ENCODE data around the gene KBTBD7.

DNA sequence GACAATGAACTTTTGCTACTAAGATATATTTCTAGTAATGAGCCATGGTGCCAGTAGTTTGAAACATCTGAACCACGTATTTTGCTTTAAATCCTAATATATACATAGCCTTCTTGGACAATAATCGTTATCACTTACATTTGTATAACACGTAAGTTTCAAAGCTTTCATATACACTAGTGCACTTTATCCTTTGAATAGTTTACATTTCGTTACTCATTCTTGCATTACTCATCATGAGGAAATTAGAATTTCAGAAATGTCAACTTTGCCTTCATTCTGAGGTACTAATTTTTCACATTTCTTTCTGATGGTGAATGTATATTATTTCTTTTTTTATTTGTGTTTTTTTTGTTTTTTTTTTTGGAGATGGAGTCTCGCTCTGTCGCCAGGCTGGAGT is 5.8 kb downstream of the KBTBD7 start:
- no peak for TF ChIP-seq POLR2A (IDR thresholded peaks at IDR 0.05; ENCODE audit: low read depth, low read length)
- TF ChIP-seq, protein P1, sequence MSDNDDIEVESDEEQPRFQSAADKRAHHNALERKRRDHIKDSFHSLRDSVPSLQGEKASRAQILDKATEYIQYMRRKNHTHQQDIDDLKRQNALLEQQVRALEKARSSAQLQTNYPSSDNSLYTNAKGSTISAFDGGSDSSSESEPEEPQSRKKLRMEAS (IDR thresholded peaks at IDR 0.05; ENCODE audit: insufficient read depth, insufficient read length) = no peak

Measured in endothelial cell of umbilical vein (primary cell).